K562 (cell line): ENCODE data around the gene CERS6. TPM values are rescaled to one million over a fixed set of nuclear protein-coding genes. Genes with fewer than 3 reads are reported as not detected.

Experiments used
- ATAC-seq: fragments of 200-7000 bp; cut with Tn5 transposase; 3 replicates; pipeline ENCODE4 v1.9.1; 2020; ENCODE audit warnings: moderate library complexity
- BruUV-seq: library from RNA; stranded (reverse); fragments of 400-500 nt; replicated peaks from 2 replicates; lab custom pipeline; 2021; lab: Mats Ljungman, UMichigan
- CTCF ChIA-PET: fragments of 300-600 bp; formaldehyde crosslinking; extraction: SDS; loops from one replicate; lab custom pipeline; 2021; ENCODE audit warnings: low intra/inter-chr PET ratio; lab: Yijun Ruan, JAX
- POLR2A ChIA-PET: fragments of 300-600, 350-650 bp; sonication (Branson Sonifier 250); formaldehyde crosslinking; extraction: SDS; loops from one replicate; lab custom pipeline; 2021; ENCODE audit warnings: antibody characterized with exemption, inconsistent platforms; lab: Yijun Ruan, JAX
- DNase-seq, 4 experiments: peaks; one replicate each; pipeline versions ENCODE4 v3.0.0 to v3.0.0-alpha.2; 2011 to 2018; ENCODE audit warnings: low spot score in 3 of 4, mixed read lengths in 3 of 4; ENCODE audit errors: extremely low read depth in 1 of 4
- FAIRE-seq: peaks from 2 replicates; lab custom pipeline; 2011; peaks lifted over from hg19 to GRCh38; lab: Jason Lieb, UNC
- H2AFZ ChIP-seq: 2 replicates; pipeline ENCODE4 v1.6.0; 2011; ENCODE audit warnings: low read depth, low read length, control low read depth, inconsistent platforms
- H3K27ac ChIP-seq: fragments of 200-600 bp; 3 replicates; pipeline ENCODE4 v1.8.0; 2011; ENCODE audit warnings: low read depth, mild to moderate bottlenecking, control low read depth, inconsistent platforms, low read length, moderate library complexity, mixed read lengths; ENCODE audit errors: extremely low read depth
- H3K27me3 ChIP-seq, 2 experiments: fragments of 300-600 bp in 1 of 2; 2 replicates in 1 of 2; 3 replicates in 1 of 2; pipeline versions ENCODE4 v1.6.0 to v1.8.0; 2011; ENCODE audit warnings: inconsistent platforms in 2 of 2, low read length in 2 of 2, mild to moderate bottlenecking in 1 of 2, mixed read lengths in 1 of 2, moderate library complexity in 1 of 2; ENCODE audit not compliant: control insufficient read depth in 2 of 2, insufficient read depth in 2 of 2
- H3K36me3 ChIP-seq: fragments of 300-600 bp; 3 replicates; pipeline ENCODE4 v1.8.0; 2011; ENCODE audit warnings: mild to moderate bottlenecking, low read length, inconsistent platforms; ENCODE audit not compliant: control insufficient read depth, insufficient read depth
- H3K4me1 ChIP-seq, 2 experiments: fragments of 200-600 bp in 1 of 2; replicated peaks in 1 of 2; 2 replicates in 1 of 2; 3 replicates in 1 of 2; pipeline versions ENCODE4 v1.5.1 to v1.8.0; 2011; ENCODE audit warnings: inconsistent platforms in 2 of 2, low read length in 2 of 2, mild to moderate bottlenecking in 1 of 2, mixed read lengths in 1 of 2, moderate library complexity in 1 of 2; ENCODE audit not compliant: control insufficient read depth in 2 of 2, insufficient read depth in 2 of 2
- H3K4me2 ChIP-seq: 2 replicates; pipeline ENCODE4 v1.6.1; 2011; ENCODE audit warnings: low read length, control low read depth, inconsistent platforms, mixed read lengths; ENCODE audit not compliant: insufficient read depth
- H3K4me3 ChIP-seq: fragments of 200-600 bp; sonication (generic), shearing (Covaris generic); 2 replicates; pipeline ENCODE4 v1.5.1; 2016; ENCODE audit warnings: control low read depth, inconsistent platforms
- H3K79me2 ChIP-seq: fragments of 200-600 bp; 3 replicates; pipeline ENCODE4 v1.8.0; 2011; ENCODE audit warnings: low read length, inconsistent platforms; ENCODE audit not compliant: control insufficient read depth, insufficient read depth
- H3K9ac ChIP-seq, 2 experiments: 2 replicates each; pipeline versions ENCODE4 v1.6.0 to v1.6.1; 2011; ENCODE audit warnings: low read depth in 2 of 2, low read length in 2 of 2, control low read depth in 1 of 2, inconsistent platforms in 1 of 2, mild to moderate bottlenecking in 1 of 2, mixed read lengths in 1 of 2; ENCODE audit not compliant: insufficient read depth in 1 of 2
- H3K9me1 ChIP-seq: one replicate; pipeline ENCODE4 v1.6.0; 2011; ENCODE audit warnings: inconsistent platforms, mild to moderate bottlenecking, low read length, moderate library complexity; ENCODE audit not compliant: control insufficient read depth, insufficient read depth
- H3K9me3 ChIP-seq: replicated peaks from 2 replicates; pipeline ENCODE4 v1.5.1; 2011; ENCODE audit warnings: low read depth, low read length, inconsistent platforms; ENCODE audit not compliant: control insufficient read depth, insufficient read depth
- H4K20me1 ChIP-seq: replicated peaks from 2 replicates; pipeline ENCODE4 v1.6.1; 2011; ENCODE audit warnings: low read length, inconsistent platforms, mixed read lengths; ENCODE audit not compliant: control insufficient read depth, insufficient read depth
- DIDO1 ChIP-seq: fragments of 450-650 bp; IDR thresholded peaks from 2 replicates; pipeline ENCODE4 v1.6.1; 2016; ENCODE audit warnings: low read depth, missing biosample characterization, missing genetic modification characterization
- FOXA3 ChIP-seq, 2 experiments: fragments of 450-650 bp in 1 of 2; sonication (generic) in 1 of 2; formaldehyde crosslinking; IDR thresholded peaks in 1 of 2; conservative IDR thresholded peaks in 1 of 2; 2 replicates each; pipeline versions ENCODE4 v1.4.0 to v1.8.0; 2020 to 2022; ENCODE audit warnings: mild to moderate bottlenecking in 2 of 2, missing genetic modification reagents in 1 of 2
- GATAD2A ChIP-seq: fragments of 450-650 bp; IDR thresholded peaks from 2 replicates; pipeline ENCODE4 v1.6.1; 2017
- HBP1 ChIP-seq: fragments of 450-650 bp; formaldehyde crosslinking; IDR thresholded peaks from 2 replicates; pipeline ENCODE4 v1.4.0; 2022; ENCODE audit warnings: missing genetic modification characterization
- JUND ChIP-seq, 2 experiments: IDR thresholded peaks; 2 replicates in 1 of 2; 3 replicates in 1 of 2; pipeline ENCODE4 v1.6.1; 2011; ENCODE audit warnings: borderline replicate concordance in 2 of 2, low read depth in 2 of 2, low read length in 2 of 2, improper control_type of control experiment in 1 of 2, missing biosample characterization in 1 of 2, missing genetic modification characterization in 1 of 2, missing genetic modification reagents in 1 of 2
- L3MBTL2 ChIP-seq: fragments of 450-650 bp; IDR thresholded peaks from 2 replicates; pipeline ENCODE4 v1.6.1; 2016; ENCODE audit warnings: mild to moderate bottlenecking, moderate library complexity
- NEUROD1 ChIP-seq: fragments of 150-350 bp; IDR thresholded peaks from 2 replicates; pipeline ENCODE4 v1.6.1; 2014; ENCODE audit warnings: borderline replicate concordance, low read length, low read depth; ENCODE audit not compliant: partially characterized antibody
- POU5F1 ChIP-seq: fragments of 150-350 bp; IDR thresholded peaks from 2 replicates; pipeline ENCODE4 v1.6.1; 2014; ENCODE audit warnings: borderline replicate concordance, low read length, low read depth, mild to moderate bottlenecking; ENCODE audit not compliant: partially characterized antibody
- SRF ChIP-seq, 2 experiments: fragments of 250-450, 450-650 bp in 1 of 2; sonication (Bioruptor Pico) in 1 of 2; sonication (generic) in 1 of 2; formaldehyde crosslinking; IDR thresholded peaks; 2 replicates each; pipeline versions ENCODE4 v1.5.0 to v1.5.1; 2020 to 2022; ENCODE audit warnings: mild to moderate bottlenecking in 1 of 2, missing genetic modification reagents in 1 of 2
- YBX1 ChIP-seq: fragments of 450-650 bp; IDR thresholded peaks from 2 replicates; pipeline ENCODE4 v1.7.1; 2016; ENCODE audit warnings: mild to moderate bottlenecking
- ZMIZ1 ChIP-seq, 2 experiments: fragments of 150-350 bp in 1 of 2; IDR thresholded peaks; 2 replicates each; pipeline ENCODE4 v1.6.1; 2012 to 2016; ENCODE audit warnings: low read depth in 2 of 2, low read length in 2 of 2, mild to moderate bottlenecking in 1 of 2, moderate library complexity in 1 of 2
- ZNF165 ChIP-seq: fragments of 250-450 bp; sonication (Bioruptor Pico); IDR thresholded peaks from 2 replicates; pipeline ENCODE4 v1.4.0; 2020; ENCODE audit warnings: borderline replicate concordance
- ZNF282 ChIP-seq: sonication (generic); formaldehyde crosslinking; IDR thresholded peaks from 2 replicates; pipeline ENCODE4 v1.8.1; 2023; ENCODE audit warnings: missing genetic modification reagents
- ZNF3 ChIP-seq: fragments of 250-450 bp; sonication (Bioruptor Pico); IDR thresholded peaks from 2 replicates; pipeline ENCODE4 v1.5.0; 2021; ENCODE audit warnings: mild to moderate bottlenecking, moderate library complexity
- ZNF586 ChIP-seq: fragments of 450-650 bp; formaldehyde crosslinking; conservative IDR thresholded peaks from 2 replicates; pipeline ENCODE4 v1.4.0; 2020; ENCODE audit warnings: mild to moderate bottlenecking, moderate library complexity
- ZNF695 ChIP-seq: fragments of 450-650 bp; formaldehyde crosslinking; IDR thresholded peaks from 2 replicates; pipeline ENCODE4 v1.4.0; 2020; ENCODE audit warnings: mild to moderate bottlenecking, moderate library complexity
- WGBS: fragments of 100-300 bp; shearing (Covaris generic); methylation state at CpG from one replicate; pipeline ENCODE4 v1.1.6; 2016; ENCODE audit warnings: low coverage, mixed read lengths; ENCODE audit not compliant: insufficient coverage; ENCODE audit errors: missing lambda C conversion rate; 5-methylcytosine and 5-hydroxymethylcytosine counted together
- in situ Hi-C: fragments of 300-500 bp; cut with MboI; formaldehyde crosslinking; loops from 4 replicates; pipeline ENCODE4 v1.15.0; 2018; ENCODE audit warnings: inconsistent platforms, mixed read lengths
- intact Hi-C: fragments of 100-400 bp; cut with micrococcal nuclease; formaldehyde crosslinking; loops from 2 replicates; pipeline ENCODE4 v1.14.2; 2022
- polyA plus RNA-seq, 8 experiments: library from polyadenylated mRNA; depleted of rRNA in 4 of 8; stranded (reverse) in 5 of 8; unstranded in 3 of 8; fragments of >200 nt; fragmentation: Nextera tagmentation in 2 of 8; fragmentation: Illumina TruSeq in 1 of 8; extraction: Ambion mirVana in 2 of 8; extraction: Trizol in 1 of 8; gene quantifications; 2 replicates each; pipeline versions ENCODE4 v1.2.1 to v1.2.3, GENCODE V29; 2011 to 2014; ENCODE audit warnings: inconsistent platforms in 1 of 8, missing spikeins in 1 of 8
- total RNA-seq, 7 experiments: library from RNA; depleted of rRNA in 6 of 7; stranded (reverse); fragments of >200 nt in 6 of 7; fragmentation: Illumina TruSeq in 2 of 7; extraction: Trizol in 2 of 7; gene quantifications; 2 replicates each; pipeline versions ENCODE4 v1.2.1 to v1.2.3, GENCODE V29; 2011 to 2021; ENCODE audit warnings: low replicate concordance in 1 of 7

The CERS6 gene
- total and polyA plus RNA-seq, 9 of the 15 experiments (the other 6 are each of a cell fraction or from before 2014, with no cell fraction given): 1.6 to 13.6 (median 11.4) TPM

GRCh38 chr2:168426861-168427260 lies 29.2 kb upstream of the CERS6 start:
- no peaks in the 10 kb centered on the region for H3K79me2 ChIP-seq
- CTCF ChIA-PET: no interaction called here
- no peak overlapping the region for H3K27ac ChIP-seq
- no peak overlapping the region for H3K4me2 ChIP-seq
- H3K9me1 ChIP-seq: no peaks in the 10 kb centered on the region
- no peaks in the 10 kb centered on the region; a peak in 1 of 5 replicates for H3K27me3 ChIP-seq
- no peak overlapping the region for H3K4me3 ChIP-seq
- in situ Hi-C loops (no loop called here), intact Hi-C loops (no loop called here)
- FAIRE-seq (no peak), DNase-seq (no peak), ATAC-seq (no peak)
- no TSS peak for BruUV-seq
- H3K9ac ChIP-seq: no peak overlapping the region
- no peaks in the 10 kb centered on the region for H3K36me3 ChIP-seq
- POLR2A ChIA-PET: interaction anchor here (1.1 kb wide), 1 partner anchor 10 kb away, joined by 4 read pairs; no protein-coding TSS in a partner anchor
- TF ChIP-seq NEUROD1: no peak
- no peak for TF ChIP-seq JUND (IDR thresholded peaks at IDR 0.05; ENCODE audit: borderline replicate concordance, low read depth, low read length)
- no peak for TF ChIP-seq JUND (tag; IDR thresholded peaks at IDR 0.05; ENCODE audit: borderline replicate concordance, low read depth, low read length)
- no peak for TF ChIP-seq ZNF586 (CRISPR knock-in tag)
- TF ChIP-seq ZNF282 (CRISPR knock-in tag): no peak
- no peak for TF ChIP-seq GATAD2A
- no peak for TF ChIP-seq ZNF3 (CRISPR knock-in tag)
- no peak for TF ChIP-seq L3MBTL2
- TF ChIP-seq HBP1 (CRISPR knock-in tag): no peak
- no peak for TF ChIP-seq ZNF165
- TF ChIP-seq SRF (CRISPR knock-in tag; IDR thresholded peaks at IDR 0.05): no peak
- TF ChIP-seq ZMIZ1 (IDR thresholded peaks at IDR 0.05; ENCODE audit: low read depth in 2 of 2, low read length in 2 of 2): no peak
- no peak for TF ChIP-seq DIDO1 (tag)
- TF ChIP-seq POU5F1: no peak
- TF ChIP-seq ZNF695 (CRISPR knock-in tag): no peak
- no peak for TF ChIP-seq FOXA3 (CRISPR knock-in tag; conservative IDR thresholded peaks at IDR 0.05 in 1 of 2, IDR thresholded peaks at IDR 0.05 in 1 of 2)
- TF ChIP-seq YBX1: no peak
- H2AFZ ChIP-seq: no peak overlapping the region
- WGBS: 7% methylated on average over 2 of the region's 2 CpGs
- H3K4me1 ChIP-seq: no peaks in the 10 kb centered on the region
- H4K20me1 ChIP-seq: no peaks in the 10 kb centered on the region
- no peaks in the 10 kb centered on the region for H3K9me3 ChIP-seq
